Neuron (in vitro differentiated cells): ENCODE measurements around the gene IL15RA.

Experiments used
- H2AFZ ChIP-seq: one replicate; pipeline ENCODE4 v1.6.1; 2013; ENCODE audit warnings: low read depth, mild to moderate bottlenecking, inconsistent platforms, low read length, moderate library complexity
- H3K27me3 ChIP-seq: one replicate; pipeline ENCODE4 v1.6.1; 2013; ENCODE audit warnings: low read length; ENCODE audit not compliant: insufficient read depth
- H3K36me3 ChIP-seq: one replicate; pipeline ENCODE4 v1.6.1; 2013; ENCODE audit warnings: low read length; ENCODE audit not compliant: insufficient read depth
- H3K4me1 ChIP-seq: one replicate; pipeline ENCODE4 v1.6.1; 2013; ENCODE audit warnings: low read length; ENCODE audit not compliant: insufficient read depth
- H3K4me3 ChIP-seq: 2 replicates; pipeline ENCODE4 v1.5.1; 2013; ENCODE audit warnings: mild to moderate bottlenecking, low read length, moderate library complexity
- H3K9me3 ChIP-seq: one replicate; pipeline ENCODE4 v1.6.1; 2013; ENCODE audit warnings: low read length

The IL15RA gene, protein sequence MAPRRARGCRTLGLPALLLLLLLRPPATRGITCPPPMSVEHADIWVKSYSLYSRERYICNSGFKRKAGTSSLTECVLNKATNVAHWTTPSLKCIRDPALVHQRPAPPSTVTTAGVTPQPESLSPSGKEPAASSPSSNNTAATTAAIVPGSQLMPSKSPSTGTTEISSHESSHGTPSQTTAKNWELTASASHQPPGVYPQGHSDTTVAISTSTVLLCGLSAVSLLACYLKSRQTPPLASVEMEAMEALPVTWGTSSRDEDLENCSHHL

DNA sequence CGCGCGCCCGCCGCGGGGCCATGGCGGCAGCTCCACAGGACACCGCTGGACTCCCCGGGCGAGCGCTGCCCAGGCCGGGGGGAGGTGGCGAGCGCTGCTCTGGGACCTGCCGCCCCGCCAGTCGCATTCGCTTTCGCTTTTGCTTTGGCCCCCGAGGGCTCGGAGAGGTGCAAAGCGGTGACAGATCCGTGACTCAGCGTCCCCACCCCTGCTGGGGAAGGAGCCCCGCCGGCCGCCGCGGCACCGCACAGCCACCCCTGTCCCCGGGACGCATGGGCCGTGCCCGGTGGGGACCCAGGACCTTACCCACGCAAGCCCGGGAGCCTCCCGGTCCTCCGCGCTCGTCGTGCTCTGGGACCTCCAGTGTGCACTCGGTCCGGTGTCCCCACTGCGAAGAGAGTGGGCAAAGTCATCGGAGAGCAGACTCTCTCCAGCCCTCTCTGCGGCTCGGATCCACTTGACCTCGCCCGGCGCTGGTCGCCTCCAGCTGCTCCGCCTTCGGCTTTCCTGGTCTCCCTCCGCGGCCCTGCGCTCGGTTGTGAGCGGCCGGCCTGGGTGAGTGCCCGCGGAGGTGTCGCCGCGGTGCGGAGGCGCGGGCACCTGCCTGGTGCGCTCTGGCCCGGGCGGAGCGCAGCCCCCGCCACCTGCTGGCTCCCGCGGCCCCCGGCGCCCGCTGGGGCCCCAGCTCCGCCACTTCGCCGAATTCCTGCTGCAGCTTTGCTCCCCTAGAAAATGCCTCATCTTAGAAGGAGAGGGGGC lies at the start of gene IL15RA:
TSS of gene IL15RA (minus strand) at position 73 of the 759 bp plus-strand sequence. CDS start at position 22, 51 bp downstream.
- Histone ChIP-seq H3K4me1 (peaks cover 13% of the 10 kb centered on the region), H3K4me3 (peak within 1 kb of the TSS; percentile 40), H3K27me3 (peaks cover 62% of the 10 kb centered on the region), H2AFZ (peak within 1 kb of the TSS; percentile 33), H3K36me3 (no peaks in the 10 kb centered on the region), H3K9me3 (peaks cover 1% of the 10 kb centered on the region)

DNA sequence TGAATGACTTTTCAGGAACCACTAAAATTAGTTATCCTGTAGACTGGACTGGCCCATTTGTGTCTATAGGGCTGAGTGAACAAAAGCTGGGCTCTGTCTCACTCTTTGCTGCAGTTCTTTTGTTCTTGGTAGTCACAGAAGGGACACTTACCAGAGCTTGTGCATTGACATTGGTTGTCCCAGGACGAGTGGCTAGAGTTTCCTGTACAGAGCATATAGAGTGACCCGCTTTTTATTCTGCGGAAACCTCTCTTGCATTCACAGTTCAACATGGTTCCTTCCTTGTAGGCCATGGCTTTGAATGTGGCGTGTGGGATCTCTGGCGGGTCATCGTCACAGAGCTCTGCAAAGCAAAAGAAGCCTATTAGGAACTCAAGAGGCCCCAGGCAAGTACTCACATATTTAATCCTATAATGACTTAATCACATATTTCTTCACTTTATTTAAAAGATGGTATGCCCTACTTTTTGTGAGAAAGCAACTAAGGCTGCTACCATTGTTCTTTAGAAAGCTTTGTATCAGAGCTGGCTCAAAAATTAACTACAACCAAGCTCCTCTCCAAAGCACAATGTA lies 48.4 kb upstream of the IL15RA start:
- no peaks in the 10 kb centered on the region for H3K36me3 ChIP-seq
- no peak overlapping the region for H3K4me3 ChIP-seq
- peaks cover 7% of the 10 kb centered on the region for H3K4me1 ChIP-seq
- H3K9me3 ChIP-seq: no peaks in the 10 kb centered on the region
- peaks cover 13% of the 10 kb centered on the region for H3K27me3 ChIP-seq
- H2AFZ ChIP-seq: no peak overlapping the region

DNA sequence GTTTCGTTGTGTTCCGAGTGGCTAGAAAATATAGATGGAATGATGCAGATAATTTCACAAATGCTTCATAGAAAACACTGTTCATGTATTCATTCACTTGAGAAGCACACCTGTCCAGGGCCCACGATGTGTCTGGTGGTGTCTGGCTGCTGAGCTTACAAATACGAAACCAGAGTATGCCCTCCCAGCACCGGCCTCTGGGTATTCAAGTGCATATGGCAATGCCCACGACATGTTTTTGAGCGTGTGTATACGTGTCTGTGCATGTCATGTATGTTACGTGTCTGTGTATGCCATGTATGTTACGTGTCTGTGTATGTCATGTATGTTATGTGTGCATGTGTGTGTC lies 47.0 kb upstream of the IL15RA start:
- Histone ChIP-seq H3K36me3 (no peaks in the 10 kb centered on the region), H3K9me3 (no peaks in the 10 kb centered on the region), H3K4me1 (peaks cover 7% of the 10 kb centered on the region), H2AFZ (no peak overlapping the region), H3K27me3 (peaks cover 13% of the 10 kb centered on the region), H3K4me3 (no peak overlapping the region)

DNA sequence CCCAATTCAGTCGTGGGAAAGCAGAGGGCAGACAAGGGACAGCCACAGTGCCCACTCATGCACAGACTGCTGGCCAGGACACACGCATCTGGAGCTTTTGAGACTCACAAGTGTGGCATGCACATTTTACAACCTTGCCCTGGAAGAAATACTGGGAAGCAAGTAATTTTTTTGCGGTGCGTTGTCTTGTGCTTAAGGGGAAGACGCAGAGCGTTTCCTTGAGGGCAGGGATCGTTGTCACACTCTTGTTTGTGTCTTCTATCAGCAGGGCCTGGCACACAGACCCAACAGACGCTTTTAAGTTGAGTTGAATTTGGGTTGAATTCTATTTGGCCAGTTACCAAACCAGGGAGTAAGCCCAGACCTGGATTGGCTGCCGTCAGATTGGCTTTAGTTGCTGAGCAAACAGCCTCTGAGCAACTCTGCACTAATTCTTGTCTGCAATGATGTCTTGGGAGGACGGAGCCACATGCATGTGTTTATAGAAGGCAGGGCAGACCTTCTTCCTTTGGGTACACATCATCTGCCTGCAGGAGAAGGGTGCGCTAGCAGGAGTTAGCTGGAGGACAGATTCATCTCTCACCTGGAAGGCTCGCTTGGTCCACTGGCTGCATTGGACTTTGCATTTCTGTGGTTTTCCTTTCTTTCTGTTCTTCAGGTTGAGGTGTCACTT lies 46.5 kb upstream of the IL15RA start:
- H3K4me1 ChIP-seq: peaks cover 7% of the 10 kb centered on the region

DNA sequence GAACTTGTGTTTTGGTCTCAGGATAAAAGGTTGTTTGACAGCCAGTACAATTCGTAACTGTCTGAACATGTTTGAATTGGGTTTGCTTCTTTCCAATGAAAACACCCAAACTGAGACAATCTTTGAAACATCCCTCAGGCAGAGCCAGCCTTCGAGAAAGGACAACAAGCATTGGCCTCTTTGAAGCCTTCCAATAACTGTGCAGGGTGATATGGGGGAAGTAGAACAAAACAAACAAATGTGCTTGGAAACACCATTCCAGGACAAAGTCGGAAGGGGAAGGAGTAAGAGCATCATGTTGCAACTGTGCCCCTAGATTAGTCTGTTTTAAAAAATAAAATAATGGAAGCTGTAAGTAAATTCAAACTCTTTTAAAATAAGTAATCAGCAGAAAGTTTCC lies 45.3 kb upstream of the IL15RA start:
- H3K27me3 ChIP-seq: peaks cover 13% of the 10 kb centered on the region
- no peak overlapping the region for H3K4me3 ChIP-seq
- H3K9me3 ChIP-seq: no peaks in the 10 kb centered on the region
- H3K36me3 ChIP-seq: no peaks in the 10 kb centered on the region
- H3K4me1 ChIP-seq: peaks cover 7% of the 10 kb centered on the region
- no peak overlapping the region for H2AFZ ChIP-seq

More for the DNA sequence above, 46.5 kb upstream of the IL15RA start:
- Histone ChIP-seq H3K9me3 (no peaks in the 10 kb centered on the region), H3K36me3 (no peaks in the 10 kb centered on the region), H3K4me3 (no peak overlapping the region), H3K27me3 (peaks cover 13% of the 10 kb centered on the region), H2AFZ (no peak overlapping the region)

DNA sequence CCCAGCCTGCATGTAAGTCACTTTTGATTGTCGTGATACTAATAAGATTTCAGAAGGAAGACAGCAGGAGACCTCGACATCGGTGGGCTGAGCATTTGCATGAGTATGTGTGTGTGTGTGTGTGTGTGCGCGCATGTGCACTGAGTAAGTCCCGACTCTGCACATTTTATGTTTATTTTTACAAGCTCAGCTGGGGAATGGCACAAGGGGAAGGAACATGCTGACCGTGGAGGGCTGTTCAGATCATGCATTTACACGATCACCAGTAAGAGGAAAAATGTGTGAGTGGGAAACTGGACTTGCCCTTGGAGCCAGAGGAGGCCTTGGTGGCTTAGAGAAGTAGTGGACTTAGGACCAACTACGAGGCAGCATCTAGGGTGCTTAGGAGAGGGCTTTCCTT lies 43.5 kb upstream of the IL15RA start:
- no peak overlapping the region for H2AFZ ChIP-seq
- peaks cover 4% of the 10 kb centered on the region for H3K4me1 ChIP-seq
- peaks cover 13% of the 10 kb centered on the region for H3K27me3 ChIP-seq
- no peaks in the 10 kb centered on the region for H3K36me3 ChIP-seq
- H3K9me3 ChIP-seq: no peaks in the 10 kb centered on the region
- no peak overlapping the region for H3K4me3 ChIP-seq

DNA sequence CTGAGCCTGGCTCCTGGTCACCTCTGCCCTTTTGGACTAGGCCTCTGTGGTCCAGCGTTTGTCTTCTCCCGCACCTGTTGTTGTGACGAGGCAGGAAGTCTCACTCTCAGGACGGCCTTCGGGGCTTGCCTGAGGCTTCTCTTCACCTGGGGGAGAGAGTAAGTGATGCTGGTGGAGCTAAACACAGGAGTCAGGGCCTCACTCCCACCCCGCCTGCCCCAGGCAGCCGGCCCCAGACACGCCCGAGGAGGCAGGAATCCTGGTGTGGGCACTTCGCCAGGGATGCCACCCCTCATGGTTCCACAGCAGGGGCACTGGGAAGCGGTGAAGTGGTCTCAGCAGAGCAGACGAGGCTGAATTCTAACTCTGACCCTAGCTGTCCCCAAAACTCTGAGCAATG lies 42.5 kb upstream of the IL15RA start:
- Histone ChIP-seq H3K9me3 (no peaks in the 10 kb centered on the region), H3K27me3 (peaks cover 13% of the 10 kb centered on the region), H3K4me3 (no peak overlapping the region), H3K36me3 (no peaks in the 10 kb centered on the region), H3K4me1 (no peaks in the 10 kb centered on the region), H2AFZ (no peak overlapping the region)

DNA sequence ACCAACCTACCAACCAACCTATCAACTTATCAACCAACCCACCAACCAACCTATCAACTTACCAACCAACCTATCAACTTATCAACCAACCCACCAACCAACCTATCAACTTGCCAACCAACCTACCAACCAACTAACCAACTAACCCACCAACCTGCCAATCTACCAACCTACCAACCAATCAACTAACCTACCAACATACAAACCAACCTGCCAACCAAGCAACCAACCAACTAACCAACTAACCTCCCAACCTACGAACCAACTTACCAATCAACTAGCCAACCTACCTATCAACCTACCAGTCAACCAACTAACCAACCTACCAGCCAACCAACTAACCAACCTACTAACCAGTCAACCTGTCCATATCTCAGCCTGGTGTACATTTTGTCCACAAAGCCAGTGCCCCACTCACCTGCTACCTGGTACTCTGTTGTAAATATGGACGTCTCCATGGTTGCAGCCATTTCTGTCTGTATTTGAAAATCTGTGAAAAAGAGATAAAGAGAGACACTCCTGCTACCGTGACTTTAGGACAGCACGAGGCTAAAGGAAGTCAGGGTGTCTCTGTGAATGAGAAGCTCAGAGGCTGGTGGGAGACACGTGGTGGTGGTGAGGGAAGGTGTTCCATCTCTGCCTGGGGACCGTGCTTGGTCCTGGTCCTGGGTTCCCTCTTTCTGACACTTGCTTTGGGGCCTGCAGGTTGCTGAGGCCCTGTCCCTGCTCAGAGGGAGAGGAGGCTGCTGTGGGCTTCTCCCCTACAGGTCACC lies 41.9 kb upstream of the IL15RA start:
- Histone ChIP-seq H3K4me1 (no peaks in the 10 kb centered on the region), H3K4me3 (no peak overlapping the region), H3K9me3 (no peaks in the 10 kb centered on the region), H2AFZ (no peak overlapping the region), H3K27me3 (peaks cover 13% of the 10 kb centered on the region), H3K36me3 (no peaks in the 10 kb centered on the region)

DNA sequence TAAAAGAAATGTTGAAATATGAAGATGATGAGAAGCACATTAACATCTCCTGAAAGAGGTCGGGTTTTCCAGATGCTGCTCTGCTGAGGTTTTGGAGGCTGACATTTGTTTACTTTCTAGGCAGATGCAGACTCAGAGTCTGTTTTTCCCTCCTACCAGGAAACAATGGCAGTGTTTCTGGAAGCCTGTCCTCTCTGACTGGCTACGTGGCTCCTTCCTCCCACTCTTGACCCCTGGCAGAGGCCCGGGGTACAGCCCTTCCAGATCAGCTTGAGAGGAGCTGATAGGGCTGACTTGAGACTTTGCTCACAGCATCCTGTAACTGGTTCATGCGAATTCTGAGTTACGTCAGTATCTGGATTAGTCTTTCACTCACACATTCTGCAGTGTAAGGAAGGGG lies 41.1 kb upstream of the IL15RA start:
- no peak overlapping the region for H2AFZ ChIP-seq
- no peaks in the 10 kb centered on the region for H3K9me3 ChIP-seq
- H3K4me3 ChIP-seq: no peak overlapping the region

DNA sequence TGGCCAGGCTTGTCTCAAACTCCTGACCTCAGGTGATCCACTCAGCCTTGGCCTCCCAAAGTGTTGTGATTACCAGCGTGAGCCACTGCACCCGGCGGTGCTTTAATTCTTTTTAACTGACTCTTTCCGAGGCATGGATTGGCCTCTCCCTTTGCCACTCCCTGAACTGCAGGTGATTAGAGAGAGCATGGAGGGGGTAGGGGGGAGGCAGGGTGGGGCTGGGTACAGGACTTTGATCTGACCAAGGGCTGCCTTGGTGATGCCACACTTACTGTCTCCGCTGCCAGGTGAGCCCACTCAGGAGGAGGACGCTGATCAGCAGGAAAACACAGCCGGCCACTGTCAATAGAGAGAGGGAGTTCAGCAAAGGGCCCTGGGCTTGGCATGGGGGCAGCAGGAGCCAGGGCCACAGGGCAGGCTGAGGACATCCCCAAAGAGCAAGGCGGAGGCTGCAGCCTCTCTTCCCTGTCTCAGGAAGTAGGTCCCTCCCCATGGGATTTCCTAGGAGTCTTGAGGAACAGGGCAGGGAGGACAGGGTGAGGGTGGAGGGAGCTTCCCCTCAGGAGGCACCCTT lies 40.5 kb upstream of the IL15RA start:
- Histone ChIP-seq H3K9me3 (no peaks in the 10 kb centered on the region), H2AFZ (no peak overlapping the region), H3K27me3 (peaks cover 15% of the 10 kb centered on the region), H3K4me1 (no peaks in the 10 kb centered on the region), H3K4me3 (no peak overlapping the region), H3K36me3 (no peaks in the 10 kb centered on the region)

More for the DNA sequence above, 41.1 kb upstream of the IL15RA start:
- H3K4me1 ChIP-seq: no peaks in the 10 kb centered on the region
- no peaks in the 10 kb centered on the region for H3K36me3 ChIP-seq
- peaks cover 13% of the 10 kb centered on the region for H3K27me3 ChIP-seq

DNA sequence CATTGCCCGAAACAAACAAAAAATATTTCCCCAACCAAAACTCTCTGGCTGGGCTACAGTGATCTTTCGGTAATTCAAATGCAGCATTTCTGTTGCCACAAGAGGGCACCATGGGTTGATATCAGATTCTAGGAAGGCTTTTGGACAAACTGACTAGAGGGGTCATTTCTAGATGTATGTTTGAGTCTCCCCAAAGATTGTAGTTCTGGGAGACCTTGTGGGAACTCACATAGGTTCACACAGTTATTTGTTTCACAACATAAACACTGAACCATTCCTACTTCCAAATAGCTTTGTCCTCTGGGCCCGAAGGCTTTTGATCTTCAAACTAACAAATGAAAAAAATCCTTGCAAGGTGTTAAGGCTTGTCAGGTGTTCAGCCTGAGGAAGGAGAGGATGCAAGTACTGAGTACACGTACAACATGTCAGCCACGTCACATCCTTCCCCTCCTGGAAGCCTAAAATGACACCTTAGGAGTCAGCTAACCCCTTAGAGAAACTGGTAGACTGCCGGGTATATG lies 37.0 kb upstream of the IL15RA start:
- Histone ChIP-seq H3K36me3 (no peaks in the 10 kb centered on the region), H3K4me1 (no peaks in the 10 kb centered on the region), H3K27me3 (peaks cover 2% of the 10 kb centered on the region), H3K9me3 (no peaks in the 10 kb centered on the region), H3K4me3 (no peak overlapping the region), H2AFZ (no peak overlapping the region)
